Stimulated activated CD8-positive, alpha-beta memory T cell treated with anti-CD3 and anti-CD28 coated beads, Interleukin-15, amount 100 ng/mL, for 24 hours (primary cell): ENCODE measurements around the gene SORL1.

Experiments
- DNase-seq: peaks from one replicate; pipeline ENCODE4 v3.0.0-alpha.2; 2020; ENCODE audit warnings: low read depth

Gene SORL1

GRCh38 chr11:121455115-121455514 is 3.0 kb downstream of the SORL1 start:
- DNase-seq: no peak

- DNase-seq: no peak
These were observed 4.0 kb downstream of the SORL1 start for GRCh38 chr11:121456151-121456550.

GRCh38 chr11:121456816-121457431 is 4.8 kb downstream of the SORL1 start:
- DNase-seq: no peak

GRCh38 chr11:121458551-121458950 is 6.4 kb downstream of the SORL1 start:
- no peak for DNase-seq

GRCh38 chr11:121459413-121460017 is 7.4 kb downstream of the SORL1 start:
- no peak for DNase-seq

- DNase-seq: no peak
These were observed 8.9 kb downstream of the SORL1 start for GRCh38 chr11:121460941-121461514.

GRCh38 chr11:121461843-121462242 is 9.7 kb downstream of the SORL1 start:
- DNase-seq: no peak

- DNase-seq: no peak
These were observed 11.7 kb downstream of the SORL1 start for GRCh38 chr11:121463689-121464335.

- peak; percentile 35 for DNase-seq
These were observed 12.3 kb downstream of the SORL1 start for GRCh38 chr11:121464352-121464946.

- no peak for DNase-seq
These were observed 13.6 kb downstream of the SORL1 start for GRCh38 chr11:121465709-121466062.

- no peak for DNase-seq
These were observed 14.1 kb downstream of the SORL1 start for GRCh38 chr11:121466063-121466794.

GRCh38 chr11:121467471-121467870 is 15.4 kb downstream of the SORL1 start:
- DNase-seq: no peak

GRCh38 chr11:121467965-121468364 is 15.9 kb downstream of the SORL1 start:
- DNase-seq: no peak

- DNase-seq: no peak
These were observed 17.8 kb downstream of the SORL1 start for GRCh38 chr11:121469910-121470309.

GRCh38 chr11:121471167-121471566 is 19.1 kb downstream of the SORL1 start:
- DNase-seq: no peak

- no peak for DNase-seq
These were observed 20.2 kb downstream of the SORL1 start for GRCh38 chr11:121472312-121472711.

- no peak for DNase-seq
These were observed 21.1 kb downstream of the SORL1 start for GRCh38 chr11:121473064-121473777.

GRCh38 chr11:121474680-121475079 is 22.6 kb downstream of the SORL1 start:
- no peak for DNase-seq

GRCh38 chr11:121476379-121477032 is 24.4 kb downstream of the SORL1 start:
- DNase-seq: no peak

- no peak for DNase-seq
These were observed 26.2 kb downstream of the SORL1 start for GRCh38 chr11:121478226-121478894.
